DOHH2 (cell line): ENCODE results near the gene RPP30.

ENCODE experiments used
- H3F3A ChIP-seq: fragments of 200-600 bp; sonication (generic), shearing (Covaris generic); 2 replicates; pipeline ENCODE4 v1.6.0; 2016; ENCODE audit warnings: antibody characterized with exemption, mild to moderate bottlenecking; ENCODE audit not compliant: control insufficient read depth, insufficient read depth
- H3K27ac ChIP-seq: fragments of 200-600 bp; sonication (generic); 2 replicates; pipeline ENCODE4 v1.5.1; 2014; ENCODE audit warnings: low read depth, mild to moderate bottlenecking, low read length, moderate library complexity
- H3K27me3 ChIP-seq: fragments of 200-600 bp; sonication (generic); 2 replicates; pipeline ENCODE4 v1.6.1; 2014; ENCODE audit warnings: mild to moderate bottlenecking, low read length, mixed read lengths; ENCODE audit not compliant: control insufficient read depth
- H3K36me3 ChIP-seq: fragments of 200-600 bp; sonication (generic); 2 replicates; pipeline ENCODE4 v1.6.1; 2014; ENCODE audit warnings: mild to moderate bottlenecking, low read length, moderate library complexity, mixed read lengths; ENCODE audit not compliant: control insufficient read depth
- H3K4me1 ChIP-seq: fragments of 200-600 bp; sonication (generic); 2 replicates; pipeline ENCODE4 v1.6.1; 2014; ENCODE audit warnings: mild to moderate bottlenecking, low read length, mixed read lengths; ENCODE audit not compliant: control insufficient read depth
- H3K4me2 ChIP-seq: fragments of 200-600 bp; sonication (generic); 2 replicates; pipeline ENCODE4 v1.6.0; 2014; ENCODE audit warnings: mild to moderate bottlenecking, low read length, moderate library complexity
- H3K4me3 ChIP-seq: fragments of 200-600 bp; sonication (generic); 2 replicates; pipeline ENCODE4 v1.5.1; 2014; ENCODE audit warnings: mild to moderate bottlenecking, low read length, mixed read lengths
- H3K79me2 ChIP-seq: fragments of 200-600 bp; sonication (generic); 2 replicates; pipeline ENCODE4 v1.6.1; 2014; ENCODE audit warnings: mild to moderate bottlenecking, low read length, mixed read lengths; ENCODE audit not compliant: control insufficient read depth
- H3K9me2 ChIP-seq: fragments of 200-600 bp; sonication (generic); replicated peaks from 2 replicates; pipeline ENCODE4 v1.6.1; 2014; ENCODE audit warnings: mild to moderate bottlenecking, low read length, mixed read lengths; ENCODE audit not compliant: control insufficient read depth
- H3K9me3 ChIP-seq: fragments of 200-600 bp; sonication (generic); 2 replicates; pipeline ENCODE4 v1.6.1; 2014; ENCODE audit warnings: antibody characterized with exemption, low read length, mixed read lengths; ENCODE audit not compliant: control insufficient read depth, insufficient read depth
- H4K20me1 ChIP-seq: fragments of 200-600 bp; sonication (generic); 2 replicates; pipeline ENCODE4 v1.6.0; 2014; ENCODE audit warnings: low read depth, mild to moderate bottlenecking, antibody characterized with exemption, low read length, moderate library complexity; ENCODE audit not compliant: control insufficient read depth, insufficient read depth
- CTCF ChIP-seq: fragments of 200-600 bp; sonication (generic); IDR thresholded peaks from one replicate; pipeline ENCODE4 v1.5.1; 2014; ENCODE audit warnings: antibody characterized with exemption, mild to moderate bottlenecking, low read depth, low read length; ENCODE audit not compliant: poor library complexity, severe bottlenecking
- EZH2phosphoT487 ChIP-seq: fragments of 200-600 bp; sonication (generic); IDR thresholded peaks from 2 replicates; pipeline ENCODE4 v1.6.1; 2017; ENCODE audit warnings: borderline replicate concordance, mild to moderate bottlenecking, antibody characterized with exemption, low read length, moderate library complexity, mixed read lengths

RPP30 gene

GRCh38 chr10:90924552-90924951 is 52.8 kb downstream of the RPP30 start:
- Histone ChIP-seq H3K4me3 (no peak overlapping the region), H3F3A (no peaks in the 10 kb centered on the region), H3K27me3 (no peaks in the 10 kb centered on the region), H3K9me3 (no peaks in the 10 kb centered on the region), H3K4me1 (no peaks in the 10 kb centered on the region), H3K79me2 (no peaks in the 10 kb centered on the region), H3K4me2 (no peak overlapping the region), H3K36me3 (no peaks in the 10 kb centered on the region), H4K20me1 (no peaks in the 10 kb centered on the region), H3K9me2 (no peaks in the 10 kb centered on the region), H3K27ac (no peak overlapping the region)
- no peak for TF ChIP-seq EZH2phosphoT487
- TF ChIP-seq CTCF = no peak

GRCh38 chr10:90925079-90926029 is 53.6 kb downstream of the RPP30 start:
- no peaks in the 10 kb centered on the region for H3K9me3 ChIP-seq
- H3F3A ChIP-seq = no peaks in the 10 kb centered on the region
- H4K20me1 ChIP-seq = no peaks in the 10 kb centered on the region
- no peak overlapping the region for H3K27ac ChIP-seq
- H3K27me3 ChIP-seq = no peaks in the 10 kb centered on the region
- no peak overlapping the region for H3K4me3 ChIP-seq
- no peak overlapping the region for H3K4me2 ChIP-seq
- H3K79me2 ChIP-seq = no peaks in the 10 kb centered on the region
- TF ChIP-seq EZH2phosphoT487 = no peak
- TF ChIP-seq CTCF = no peak
- H3K9me2 ChIP-seq = no peaks in the 10 kb centered on the region
- no peaks in the 10 kb centered on the region for H3K36me3 ChIP-seq
- no peaks in the 10 kb centered on the region for H3K4me1 ChIP-seq

GRCh38 chr10:90927293-90927692 is 55.5 kb downstream of the RPP30 start:
- no peaks in the 10 kb centered on the region for H3K36me3 ChIP-seq
- no peaks in the 10 kb centered on the region for H3K27me3 ChIP-seq
- no peaks in the 10 kb centered on the region for H3K79me2 ChIP-seq

More at GRCh38 chr10:90927293-90927692, 55.5 kb downstream of the RPP30 start:
- Histone ChIP-seq H4K20me1 (no peaks in the 10 kb centered on the region), H3K4me2 (no peak overlapping the region), H3K27ac (no peak overlapping the region), H3K9me2 (no peaks in the 10 kb centered on the region), H3F3A (no peaks in the 10 kb centered on the region), H3K9me3 (no peaks in the 10 kb centered on the region), H3K4me1 (no peaks in the 10 kb centered on the region), H3K4me3 (no peak overlapping the region)
- TF ChIP-seq CTCF (no peak), EZH2phosphoT487 (no peak)
